Mesenchymal stem cell (in vitro differentiated cells and primary cell): ENCODE results near the gene PCED1B.

Source experiments
- DNase-seq: peaks from one replicate; pipeline ENCODE4 v3.0.0-alpha.2; 2013
- H2AFZ ChIP-seq: one replicate; pipeline ENCODE4 v1.6.1; 2013; ENCODE audit warnings: low read depth, mild to moderate bottlenecking, control low read depth, inconsistent platforms, low read length, moderate library complexity
- H2AK5ac ChIP-seq: 2 replicates; pipeline ENCODE4 v1.6.1; 2013; ENCODE audit warnings: low read length, moderate library complexity, mild to moderate bottlenecking, inconsistent platforms; ENCODE audit not compliant: severe bottlenecking
- H2BK120ac ChIP-seq: one replicate; pipeline ENCODE4 v1.6.1; 2013; ENCODE audit warnings: low read depth, mild to moderate bottlenecking, inconsistent platforms, low read length, moderate library complexity
- H2BK12ac ChIP-seq, 2 experiments: one replicate each; pipeline ENCODE4 v1.6.1; 2013; ENCODE audit warnings: inconsistent platforms in 2 of 2, low read length in 2 of 2, mild to moderate bottlenecking in 2 of 2, moderate library complexity in 2 of 2, control low read depth in 1 of 2
- H2BK15ac ChIP-seq: one replicate; pipeline ENCODE4 v1.6.1; 2013; ENCODE audit warnings: mild to moderate bottlenecking, low read depth, inconsistent platforms; ENCODE audit not compliant: poor library complexity, severe bottlenecking
- H2BK5ac ChIP-seq: 2 replicates; pipeline ENCODE4 v1.6.1; 2013; ENCODE audit warnings: low read depth, mild to moderate bottlenecking, low read length, control low read depth, inconsistent platforms; ENCODE audit not compliant: poor library complexity, severe bottlenecking
- H3K14ac ChIP-seq, 2 experiments: one replicate each; pipeline ENCODE4 v1.6.1; 2013; ENCODE audit warnings: inconsistent platforms in 2 of 2, low read length in 2 of 2, control low read depth in 1 of 2, mild to moderate bottlenecking in 1 of 2, moderate library complexity in 1 of 2
- H3K18ac ChIP-seq, 2 experiments: one replicate each; pipeline ENCODE4 v1.6.1; 2013; ENCODE audit warnings: inconsistent platforms in 2 of 2, low read length in 2 of 2, control low read depth in 1 of 2, low read depth in 1 of 2, mild to moderate bottlenecking in 1 of 2
- H3K23ac ChIP-seq, 2 experiments: one replicate each; pipeline ENCODE4 v1.6.1; 2013; ENCODE audit warnings: inconsistent platforms in 2 of 2, low read length in 2 of 2, mild to moderate bottlenecking in 2 of 2, moderate library complexity in 2 of 2, control low read depth in 1 of 2
- H3K27ac ChIP-seq: 2 replicates; pipeline ENCODE4 v1.5.1; 2013; ENCODE audit warnings: mild to moderate bottlenecking, moderate library complexity, low read length, control low read depth, inconsistent platforms; ENCODE audit not compliant: poor library complexity, severe bottlenecking
- H3K27me3 ChIP-seq, 2 experiments: 2 replicates each; pipeline versions ENCODE4 v1.6.1 to v1.7.0; 2013; ENCODE audit warnings: low read length in 2 of 2, mild to moderate bottlenecking in 2 of 2, moderate library complexity in 2 of 2, control low read depth in 1 of 2, inconsistent platforms in 1 of 2; ENCODE audit not compliant: control insufficient read depth in 1 of 2, insufficient read depth in 1 of 2
- H3K36me3 ChIP-seq, 2 experiments: 2 replicates each; pipeline versions ENCODE4 v1.6.1 to v1.7.0; 2013; ENCODE audit warnings: low read length in 2 of 2, control low read depth in 1 of 2, inconsistent platforms in 1 of 2, low read depth in 1 of 2, mild to moderate bottlenecking in 1 of 2; ENCODE audit not compliant: insufficient read depth in 2 of 2, control insufficient read depth in 1 of 2
- H3K4ac ChIP-seq, 2 experiments: one replicate each; pipeline ENCODE4 v1.6.1; 2013; ENCODE audit warnings: inconsistent platforms in 2 of 2, low read length in 2 of 2, mild to moderate bottlenecking in 2 of 2, moderate library complexity in 2 of 2, control low read depth in 1 of 2, low read depth in 1 of 2
- H3K4me1 ChIP-seq: 2 replicates; pipeline ENCODE4 v1.6.1; 2013; ENCODE audit warnings: low read depth, low read length, control low read depth; ENCODE audit not compliant: control insufficient read depth, insufficient read depth
- H3K4me2 ChIP-seq: 2 replicates; pipeline ENCODE4 v1.6.1; 2013; ENCODE audit warnings: low read length, mild to moderate bottlenecking, inconsistent platforms; ENCODE audit not compliant: poor library complexity, severe bottlenecking
- H3K4me3 ChIP-seq, 2 experiments: 2 replicates each; pipeline versions ENCODE4 v1.5.1 to v1.7.0; 2013; ENCODE audit warnings: low read length in 2 of 2, mild to moderate bottlenecking in 2 of 2, control low read depth in 1 of 2, low read depth in 1 of 2; ENCODE audit not compliant: insufficient read depth in 1 of 2
- H3K79me1 ChIP-seq: replicated peaks from 2 replicates; pipeline ENCODE4 v1.6.1; 2013; ENCODE audit warnings: mild to moderate bottlenecking, control low read depth, low read length, inconsistent platforms; ENCODE audit not compliant: poor library complexity, severe bottlenecking
- H3K9ac ChIP-seq: 2 replicates; pipeline ENCODE4 v1.7.0; 2013; ENCODE audit warnings: mild to moderate bottlenecking, low read length, moderate library complexity
- H3K9me3 ChIP-seq: 2 replicates; pipeline ENCODE4 v1.7.0; 2013; ENCODE audit warnings: mild to moderate bottlenecking, low read length; ENCODE audit not compliant: control insufficient read depth
- H4K8ac ChIP-seq: one replicate; pipeline ENCODE4 v1.6.1; 2013; ENCODE audit warnings: inconsistent platforms, mild to moderate bottlenecking, low read length, moderate library complexity
- H4K91ac ChIP-seq: one replicate; pipeline ENCODE4 v1.6.1; 2013; ENCODE audit warnings: mild to moderate bottlenecking, low read length, inconsistent platforms
- WGBS: methylation state at CpG from one replicate; pipeline ENCODE4 v1.1.7; 2013; ENCODE audit warnings: mixed read lengths; 5-methylcytosine and 5-hydroxymethylcytosine counted together

Gene PCED1B

GRCh38 chr12:47144769-47145168, 65.3 kb downstream of the PCED1B start:
- H3K4ac ChIP-seq = no peak overlapping the region
- H3K27ac ChIP-seq = no peak overlapping the region
- H3K36me3 ChIP-seq = peaks cover 0 to 6% of the 10 kb centered on the region in 2 experiments
- no peak for DNase-seq
- no peak overlapping the region for H2BK15ac ChIP-seq
- H3K27me3 ChIP-seq = no peaks in the 10 kb centered on the region
- H3K79me1 ChIP-seq = no peaks in the 10 kb centered on the region
- no peak overlapping the region for H3K9ac ChIP-seq
- H2BK5ac ChIP-seq = no peak overlapping the region
- H2BK120ac ChIP-seq = no peak overlapping the region
- no peaks in the 10 kb centered on the region for H3K4me1 ChIP-seq
- H4K8ac ChIP-seq = no peak overlapping the region
- H3K4me2 ChIP-seq = no peak overlapping the region
- WGBS = no CpG with 5 or more reads among the region's 2 CpGs
- H3K9me3 ChIP-seq = peaks cover 6% of the 10 kb centered on the region
- H2AFZ ChIP-seq = no peak overlapping the region
- no peak overlapping the region for H3K18ac ChIP-seq
- H3K4me3 ChIP-seq = no peak overlapping the region
- H4K91ac ChIP-seq = no peak overlapping the region
- no peak overlapping the region for H3K23ac ChIP-seq
- H3K14ac ChIP-seq = no peak overlapping the region
- no peak overlapping the region for H2BK12ac ChIP-seq
- no peak overlapping the region for H2AK5ac ChIP-seq

- Histone ChIP-seq H2BK5ac (no peak overlapping the region), H3K23ac (no peak overlapping the region), H3K4me1 (no peaks in the 10 kb centered on the region), H3K79me1 (no peaks in the 10 kb centered on the region), H3K18ac (no peak overlapping the region), H2AK5ac (no peak overlapping the region), H3K9me3 (peaks cover 6% of the 10 kb centered on the region), H3K27ac (no peak overlapping the region), H3K27me3 (no peaks in the 10 kb centered on the region), H3K4me2 (no peak overlapping the region), H4K91ac (no peak overlapping the region), H3K14ac (no peak overlapping the region), H3K36me3 (peaks cover 0 to 6% of the 10 kb centered on the region in 2 experiments), H2BK15ac (no peak overlapping the region), H3K4ac (no peak overlapping the region), H4K8ac (no peak overlapping the region), H3K9ac (no peak overlapping the region), H2AFZ (no peak overlapping the region), H2BK120ac (no peak overlapping the region), H3K4me3 (no peak overlapping the region), H2BK12ac (no peak overlapping the region)
- DNase-seq = no peak
- WGBS = 85% methylated on average over 4 of the region's 4 CpGs
These were observed 65.8 kb downstream of the PCED1B start for GRCh38 chr12:47145188-47145587.

GRCh38 chr12:47147739-47148138, 68.3 kb downstream of the PCED1B start:
- no peak overlapping the region for H3K27ac ChIP-seq
- no peak overlapping the region for H2BK12ac ChIP-seq
- peaks cover 11% of the 10 kb centered on the region for H3K9me3 ChIP-seq
- no peak overlapping the region for H4K91ac ChIP-seq
- H3K79me1 ChIP-seq = no peaks in the 10 kb centered on the region
- no peak overlapping the region for H2AFZ ChIP-seq
- no peak overlapping the region for H3K9ac ChIP-seq
- H3K23ac ChIP-seq = no peak overlapping the region
- 80% methylated on average over 2 of the region's 2 CpGs for WGBS
- H3K27me3 ChIP-seq = no peaks in the 10 kb centered on the region
- H2AK5ac ChIP-seq = no peak overlapping the region
- H4K8ac ChIP-seq = no peak overlapping the region
- H2BK5ac ChIP-seq = no peak overlapping the region
- H2BK120ac ChIP-seq = no peak overlapping the region
- DNase-seq = no peak
- no peak overlapping the region for H2BK15ac ChIP-seq
- H3K18ac ChIP-seq = no peak overlapping the region
- H3K36me3 ChIP-seq = no peaks in the 10 kb centered on the region
- H3K4me3 ChIP-seq = no peak overlapping the region
- no peak overlapping the region for H3K14ac ChIP-seq
- H3K4me2 ChIP-seq = no peak overlapping the region
- H3K4me1 ChIP-seq = no peaks in the 10 kb centered on the region
- H3K4ac ChIP-seq = no peak overlapping the region

DNA sequence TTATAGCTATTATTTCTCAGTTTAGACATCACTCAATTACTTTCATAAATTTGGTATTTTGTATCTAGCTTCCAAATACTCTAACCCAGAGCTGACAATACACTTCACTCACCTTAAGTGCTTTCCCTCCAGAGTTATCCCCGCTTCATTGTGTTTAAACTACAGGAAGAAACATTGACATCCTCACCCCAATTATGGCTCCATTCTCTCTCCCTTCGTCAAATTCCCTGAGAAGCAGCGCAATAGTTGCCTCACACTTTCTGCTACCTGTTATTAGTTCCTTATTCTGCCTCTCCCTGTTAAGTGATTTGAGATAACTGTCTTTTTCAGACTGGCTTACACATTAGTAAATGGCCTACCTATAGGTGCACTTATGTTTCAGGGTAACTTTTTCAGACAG, 69.7 kb downstream of the PCED1B start:
- Histone ChIP-seq H3K23ac (no peak overlapping the region), H3K14ac (no peak overlapping the region), H3K4me1 (no peaks in the 10 kb centered on the region), H2BK15ac (no peak overlapping the region), H3K27me3 (no peaks in the 10 kb centered on the region), H4K91ac (no peak overlapping the region), H3K4ac (no peak overlapping the region), H3K27ac (no peak overlapping the region), H3K9ac (no peak overlapping the region), H3K4me3 (no peak overlapping the region), H3K4me2 (no peak overlapping the region), H3K79me1 (no peaks in the 10 kb centered on the region), H2AK5ac (no peak overlapping the region), H4K8ac (no peak overlapping the region), H3K36me3 (no peaks in the 10 kb centered on the region), H3K9me3 (peaks cover 5% of the 10 kb centered on the region), H3K18ac (no peak overlapping the region), H2AFZ (no peak overlapping the region), H2BK12ac (no peak overlapping the region), H2BK120ac (no peak overlapping the region), H2BK5ac (no peak overlapping the region)
- DNase-seq = no peak
- whole genome bisulfite sequencing = 79% methylated on average over 3 of the region's 3 CpGs
